Measurements from ENCODE around the gene SNX11. TPM values are rescaled to one million over a fixed set of nuclear protein-coding genes. Genes with fewer than 3 reads are reported as not detected.

SNX11 gene
- total and polyA plus RNA-seq, 4 donors: 6.4 to 11.4 (median 8.5) TPM

DNA sequence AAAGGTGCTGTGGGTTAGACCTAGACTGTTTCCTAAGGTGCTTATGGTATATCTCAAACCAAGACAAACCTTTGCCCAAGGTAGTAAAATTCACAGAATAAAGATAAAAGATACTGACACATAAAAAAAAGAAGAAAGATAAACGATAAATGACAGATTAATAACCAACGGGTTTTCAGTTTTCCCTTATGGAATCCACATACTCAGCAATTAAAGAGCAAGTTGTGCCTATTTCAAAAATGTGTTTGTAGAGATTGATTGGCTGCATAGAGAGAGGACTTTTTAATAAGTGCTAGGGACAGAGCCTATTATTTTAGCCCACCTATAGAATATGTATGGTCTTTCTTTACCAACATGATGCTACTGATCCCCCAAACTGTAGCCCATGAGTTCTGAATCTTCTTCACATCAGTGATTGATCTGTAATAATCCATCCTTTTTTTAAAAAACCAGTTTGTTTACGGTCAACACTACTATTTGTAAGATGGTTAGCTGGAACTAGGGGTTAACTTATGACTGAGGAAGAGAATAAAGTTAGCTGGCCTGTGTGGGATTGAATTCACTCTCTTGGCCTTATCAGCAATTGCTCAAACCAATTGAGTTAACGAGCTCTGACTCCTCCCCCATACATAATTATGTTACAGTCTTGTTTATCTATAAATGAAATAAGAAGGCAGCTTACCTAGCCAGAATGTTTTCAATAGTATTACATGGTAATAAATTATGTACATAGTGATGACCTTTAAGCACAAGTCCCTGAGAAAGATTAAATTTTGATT lies 53.8 kb downstream of the SNX11 start:
- Histone ChIP-seq H3K27ac (ENCODE audit: low read depth in 1 of 2, low read length in 2 of 2) (peak overlapping the region; percentile 84 to 94), H3K27me3 (ENCODE audit: control insufficient read depth in 4 of 4, insufficient read depth in 4 of 4, low read length in 3 of 4) (no peaks in the 10 kb centered on the region), H3K9ac (ENCODE audit: low read depth in 1 of 2, low read length in 2 of 2) (peak overlapping the region; percentile 82 to 85), H3K9me3 (ENCODE audit: control insufficient read depth in 4 of 4, low read length in 3 of 4) (no peaks in the 10 kb centered on the region), H3K4me1 (ENCODE audit: control insufficient read depth in 4 of 4, insufficient read depth in 4 of 4, low read length in 3 of 4) (peaks cover 2 to 31% (median 11%) of the 10 kb centered on the region in 4 donors), H3K36me3 (ENCODE audit: control insufficient read depth in 4 of 4, insufficient read depth in 3 of 4, low read depth in 1 of 4, low read length in 3 of 4) (peaks cover 0 to 5% (median 0%) of the 10 kb centered on the region in 4 donors), H3K4me3 (ENCODE audit: low read depth in 1 of 3, low read length in 3 of 3) (peak overlapping the region; percentile 37 to 61 (median 51))
- TF ChIP-seq, protein P1, sequence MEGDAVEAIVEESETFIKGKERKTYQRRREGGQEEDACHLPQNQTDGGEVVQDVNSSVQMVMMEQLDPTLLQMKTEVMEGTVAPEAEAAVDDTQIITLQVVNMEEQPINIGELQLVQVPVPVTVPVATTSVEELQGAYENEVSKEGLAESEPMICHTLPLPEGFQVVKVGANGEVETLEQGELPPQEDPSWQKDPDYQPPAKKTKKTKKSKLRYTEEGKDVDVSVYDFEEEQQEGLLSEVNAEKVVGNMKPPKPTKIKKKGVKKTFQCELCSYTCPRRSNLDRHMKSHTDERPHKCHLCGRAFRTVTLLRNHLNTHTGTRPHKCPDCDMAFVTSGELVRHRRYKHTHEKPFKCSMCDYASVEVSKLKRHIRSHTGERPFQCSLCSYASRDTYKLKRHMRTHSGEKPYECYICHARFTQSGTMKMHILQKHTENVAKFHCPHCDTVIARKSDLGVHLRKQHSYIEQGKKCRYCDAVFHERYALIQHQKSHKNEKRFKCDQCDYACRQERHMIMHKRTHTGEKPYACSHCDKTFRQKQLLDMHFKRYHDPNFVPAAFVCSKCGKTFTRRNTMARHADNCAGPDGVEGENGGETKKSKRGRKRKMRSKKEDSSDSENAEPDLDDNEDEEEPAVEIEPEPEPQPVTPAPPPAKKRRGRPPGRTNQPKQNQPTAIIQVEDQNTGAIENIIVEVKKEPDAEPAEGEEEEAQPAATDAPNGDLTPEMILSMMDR (IDR thresholded peaks at IDR 0.05; ENCODE audit: low read depth, low read length, missing input control): no peak
- TF ChIP-seq, protein P2, sequence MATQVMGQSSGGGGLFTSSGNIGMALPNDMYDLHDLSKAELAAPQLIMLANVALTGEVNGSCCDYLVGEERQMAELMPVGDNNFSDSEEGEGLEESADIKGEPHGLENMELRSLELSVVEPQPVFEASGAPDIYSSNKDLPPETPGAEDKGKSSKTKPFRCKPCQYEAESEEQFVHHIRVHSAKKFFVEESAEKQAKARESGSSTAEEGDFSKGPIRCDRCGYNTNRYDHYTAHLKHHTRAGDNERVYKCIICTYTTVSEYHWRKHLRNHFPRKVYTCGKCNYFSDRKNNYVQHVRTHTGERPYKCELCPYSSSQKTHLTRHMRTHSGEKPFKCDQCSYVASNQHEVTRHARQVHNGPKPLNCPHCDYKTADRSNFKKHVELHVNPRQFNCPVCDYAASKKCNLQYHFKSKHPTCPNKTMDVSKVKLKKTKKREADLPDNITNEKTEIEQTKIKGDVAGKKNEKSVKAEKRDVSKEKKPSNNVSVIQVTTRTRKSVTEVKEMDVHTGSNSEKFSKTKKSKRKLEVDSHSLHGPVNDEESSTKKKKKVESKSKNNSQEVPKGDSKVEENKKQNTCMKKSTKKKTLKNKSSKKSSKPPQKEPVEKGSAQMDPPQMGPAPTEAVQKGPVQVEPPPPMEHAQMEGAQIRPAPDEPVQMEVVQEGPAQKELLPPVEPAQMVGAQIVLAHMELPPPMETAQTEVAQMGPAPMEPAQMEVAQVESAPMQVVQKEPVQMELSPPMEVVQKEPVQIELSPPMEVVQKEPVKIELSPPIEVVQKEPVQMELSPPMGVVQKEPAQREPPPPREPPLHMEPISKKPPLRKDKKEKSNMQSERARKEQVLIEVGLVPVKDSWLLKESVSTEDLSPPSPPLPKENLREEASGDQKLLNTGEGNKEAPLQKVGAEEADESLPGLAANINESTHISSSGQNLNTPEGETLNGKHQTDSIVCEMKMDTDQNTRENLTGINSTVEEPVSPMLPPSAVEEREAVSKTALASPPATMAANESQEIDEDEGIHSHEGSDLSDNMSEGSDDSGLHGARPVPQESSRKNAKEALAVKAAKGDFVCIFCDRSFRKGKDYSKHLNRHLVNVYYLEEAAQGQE (IDR thresholded peaks at IDR 0.05): no peak
- TF ChIP-seq, protein P3, sequence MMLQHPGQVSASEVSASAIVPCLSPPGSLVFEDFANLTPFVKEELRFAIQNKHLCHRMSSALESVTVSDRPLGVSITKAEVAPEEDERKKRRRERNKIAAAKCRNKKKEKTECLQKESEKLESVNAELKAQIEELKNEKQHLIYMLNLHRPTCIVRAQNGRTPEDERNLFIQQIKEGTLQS (IDR thresholded peaks at IDR 0.05): no peak
- TF ChIP-seq GABPA (IDR thresholded peaks at IDR 0.05 in 1 of 2, conservative IDR thresholded peaks at IDR 0.05 in 1 of 2): no peak
- TF ChIP-seq JUND (IDR thresholded peaks at IDR 0.05): no peak
- no peak for TF ChIP-seq EGR1 (IDR thresholded peaks at IDR 0.05; ENCODE audit: low read depth in 2 of 2)
- 36% methylated on average over 4 of the region's 4 CpGs for whole genome bisulfite sequencing
- no peak for DNase-seq (ENCODE audit: low spot score)

DNA sequence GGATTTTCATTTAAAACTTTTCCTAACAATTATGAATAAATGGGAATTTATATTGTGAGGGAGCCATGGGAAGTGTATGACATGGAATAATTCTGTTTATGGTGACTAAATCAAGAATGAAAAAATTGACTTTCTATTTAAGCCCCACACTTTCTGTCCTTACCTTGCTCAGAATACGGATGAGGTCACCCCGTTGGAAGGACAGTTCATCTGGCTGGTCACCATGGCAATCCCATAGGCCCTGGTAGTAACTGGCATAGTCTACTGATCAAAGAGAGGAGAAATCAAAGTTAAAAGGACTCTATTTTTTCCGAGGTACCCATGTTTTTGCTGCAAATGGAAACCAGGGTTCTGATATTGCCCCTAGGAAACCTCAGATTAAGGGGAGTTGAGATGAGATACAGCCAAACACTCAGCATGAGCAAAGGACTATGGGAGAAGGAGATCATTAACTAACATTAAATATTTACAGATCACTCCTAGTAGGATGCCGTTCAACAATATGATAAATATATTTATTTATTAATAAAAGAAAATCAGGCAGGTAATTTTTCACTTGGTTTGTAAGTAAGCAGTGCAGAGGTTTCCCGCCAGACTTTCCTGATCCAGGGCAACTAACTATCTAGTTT lies 54.9 kb downstream of the SNX11 start:
- Histone ChIP-seq H3K4me3 (ENCODE audit: low read depth in 1 of 3, low read length in 3 of 3) (peak overlapping the region; percentile 11 to 51 (median 51)), H3K36me3 (ENCODE audit: control insufficient read depth in 4 of 4, insufficient read depth in 3 of 4, low read depth in 1 of 4, low read length in 3 of 4) (no peaks in the 10 kb centered on the region), H3K9me3 (ENCODE audit: control insufficient read depth in 4 of 4, low read length in 3 of 4) (no peaks in the 10 kb centered on the region), H3K4me1 (ENCODE audit: control insufficient read depth in 4 of 4, insufficient read depth in 4 of 4, low read length in 3 of 4) (peaks cover 4 to 37% (median 10%) of the 10 kb centered on the region in 4 donors), H3K27ac (ENCODE audit: low read depth in 1 of 2, low read length in 2 of 2) (peak overlapping the region; percentile 84 to 94), H3K27me3 (ENCODE audit: control insufficient read depth in 4 of 4, insufficient read depth in 4 of 4, low read length in 3 of 4) (no peaks in the 10 kb centered on the region), H3K9ac (ENCODE audit: low read depth in 1 of 2, low read length in 2 of 2) (peak overlapping the region; percentile 45 to 56)
- 37% methylated on average over 5 of the region's 5 CpGs for WGBS
- no peak for DNase-seq (ENCODE audit: low spot score)
- TF ChIP-seq JUND (IDR thresholded peaks at IDR 0.05) (peak in 1 of 2 donors; percentile 10), FOXA2 (IDR thresholded peaks at IDR 0.05) (no peak)
- TF ChIP-seq, protein P2 (IDR thresholded peaks at IDR 0.05): peak; percentile 25
- TF ChIP-seq, protein P1 (IDR thresholded peaks at IDR 0.05; ENCODE audit: low read depth, low read length, missing input control): no peak
- TF ChIP-seq, protein P4, sequence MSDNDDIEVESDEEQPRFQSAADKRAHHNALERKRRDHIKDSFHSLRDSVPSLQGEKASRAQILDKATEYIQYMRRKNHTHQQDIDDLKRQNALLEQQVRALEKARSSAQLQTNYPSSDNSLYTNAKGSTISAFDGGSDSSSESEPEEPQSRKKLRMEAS (IDR thresholded peaks at IDR 0.05): no peak

Data from liver (tissue), 9 donors.